DND-41 (cell line): ENCODE results near the gene ARHGAP26.

Source experiments
- ATAC-seq: fragments of 200-7000 bp; cut with Tn5 transposase; 3 replicates; pipeline ENCODE4 v1.9.1; 2021; ENCODE audit warnings: low read depth; ENCODE audit not compliant: insufficient read depth
- DNase-seq: peaks from one replicate; pipeline ENCODE4 v3.0.0-alpha.2; 2020
- H2AFZ ChIP-seq: 2 replicates; pipeline ENCODE4 v1.6.0; 2012; ENCODE audit warnings: low read depth, low read length
- H3K27ac ChIP-seq: 2 replicates; pipeline ENCODE4 v1.5.1; 2012; ENCODE audit warnings: low read length, inconsistent platforms
- H3K27me3 ChIP-seq: fragments of 200-600 bp; sonication (generic); 2 replicates; pipeline ENCODE4 v1.6.0; 2012; ENCODE audit warnings: low read length, mild to moderate bottlenecking, inconsistent platforms; ENCODE audit not compliant: insufficient read depth, poor library complexity
- H3K36me3 ChIP-seq: 2 replicates; pipeline ENCODE4 v1.5.1; 2012; ENCODE audit warnings: low read length, inconsistent platforms; ENCODE audit not compliant: insufficient read depth
- H3K4me1 ChIP-seq: 2 replicates; pipeline ENCODE4 v1.5.1; 2012; ENCODE audit warnings: mild to moderate bottlenecking, low read length; ENCODE audit not compliant: insufficient read depth
- H3K4me2 ChIP-seq: 2 replicates; pipeline ENCODE4 v1.6.0; 2012; ENCODE audit warnings: mild to moderate bottlenecking, moderate library complexity, low read length, inconsistent platforms; ENCODE audit not compliant: insufficient read depth
- H3K4me3 ChIP-seq, 2 experiments: fragments of 200-600 bp in 1 of 2; shearing (Covaris generic) in 1 of 2; 2 replicates each; pipeline ENCODE4 v1.5.1; 2012 to 2016; ENCODE audit warnings: inconsistent platforms in 2 of 2, low read length in 2 of 2, mild to moderate bottlenecking in 2 of 2, low read depth in 1 of 2, moderate library complexity in 1 of 2
- H3K79me2 ChIP-seq: 2 replicates; pipeline ENCODE4 v1.6.0; 2012; ENCODE audit warnings: low read length, inconsistent platforms; ENCODE audit not compliant: insufficient read depth
- H3K9ac ChIP-seq: 2 replicates; pipeline ENCODE4 v1.6.0; 2012; ENCODE audit warnings: low read depth, mild to moderate bottlenecking, inconsistent platforms, low read length, moderate library complexity
- H3K9me3 ChIP-seq: 2 replicates; pipeline ENCODE4 v1.5.1; 2012; ENCODE audit warnings: low read length, moderate library complexity, mild to moderate bottlenecking, inconsistent platforms; ENCODE audit not compliant: insufficient read depth, severe bottlenecking
- H4K20me1 ChIP-seq: 2 replicates; pipeline ENCODE4 v1.6.0; 2012; ENCODE audit warnings: low read length; ENCODE audit not compliant: insufficient read depth
- CTCF ChIP-seq: IDR thresholded peaks from 2 replicates; pipeline ENCODE4 v1.5.1; 2012; ENCODE audit warnings: borderline replicate concordance, low read length, moderate library complexity, mild to moderate bottlenecking; ENCODE audit not compliant: poor library complexity, severe bottlenecking; ENCODE audit errors: extremely low read depth
- EZH2 ChIP-seq: IDR thresholded peaks from 3 replicates; pipeline ENCODE4 v1.6.1; 2012; ENCODE audit warnings: borderline replicate concordance, low read depth, mild to moderate bottlenecking, moderate library complexity, low read length, inconsistent platforms; ENCODE audit not compliant: severe bottlenecking

The ARHGAP26 gene

GRCh38 chr5:142911775-142912174 is 141.6 kb downstream of the ARHGAP26 start:
- H3K9ac ChIP-seq = no peak overlapping the region
- ATAC-seq (no peak), DNase-seq (no peak)
- TF ChIP-seq CTCF (no peak), EZH2 (no peak)
- no peak overlapping the region for H3K4me3 ChIP-seq
- no peak overlapping the region for H2AFZ ChIP-seq
- H3K4me2 ChIP-seq = no peak overlapping the region
- no peaks in the 10 kb centered on the region for H3K9me3 ChIP-seq
- H4K20me1 ChIP-seq = no peaks in the 10 kb centered on the region
- no peak overlapping the region for H3K27ac ChIP-seq
- H3K36me3 ChIP-seq = peaks cover 44% of the 10 kb centered on the region
- no peaks in the 10 kb centered on the region for H3K79me2 ChIP-seq
- no peaks in the 10 kb centered on the region for H3K4me1 ChIP-seq
- no peaks in the 10 kb centered on the region for H3K27me3 ChIP-seq

- Histone ChIP-seq H3K4me2 (no peak overlapping the region), H3K4me3 (no peak overlapping the region), H3K27ac (no peak overlapping the region), H3K9me3 (no peaks in the 10 kb centered on the region), H3K27me3 (no peaks in the 10 kb centered on the region), H3K4me1 (no peaks in the 10 kb centered on the region), H4K20me1 (no peaks in the 10 kb centered on the region), H3K9ac (no peak overlapping the region), H3K36me3 (peaks cover 30% of the 10 kb centered on the region), H3K79me2 (no peaks in the 10 kb centered on the region), H2AFZ (no peak overlapping the region)
- no peak for ATAC-seq
- peak; percentile 16 for TF ChIP-seq CTCF
- TF ChIP-seq EZH2 = no peak
- DNase-seq = no peak
Measured at GRCh38 chr5:142913728-142914338, 143.7 kb downstream of the ARHGAP26 start.

GRCh38 chr5:142915038-142915437 is 144.9 kb downstream of the ARHGAP26 start:
- Histone ChIP-seq H3K4me3 (no peak overlapping the region), H4K20me1 (no peaks in the 10 kb centered on the region), H3K4me2 (no peak overlapping the region), H3K79me2 (no peaks in the 10 kb centered on the region), H3K4me1 (no peaks in the 10 kb centered on the region), H3K27ac (no peak overlapping the region), H3K9ac (no peak overlapping the region), H2AFZ (no peak overlapping the region), H3K27me3 (no peaks in the 10 kb centered on the region), H3K36me3 (peaks cover 30% of the 10 kb centered on the region), H3K9me3 (no peaks in the 10 kb centered on the region)
- DNase-seq = no peak
- TF ChIP-seq CTCF = no peak
- TF ChIP-seq EZH2 = no peak
- no peak for ATAC-seq
